Astrocyte of the hippocampus (primary cell): Measurements from ENCODE around the gene NTRK1.

Source experiments
- DNase-seq: peaks from one replicate; pipeline ENCODE4 v3.0.0; 2011; ENCODE audit warnings: low read depth, low spot score

NTRK1 gene

DNA sequence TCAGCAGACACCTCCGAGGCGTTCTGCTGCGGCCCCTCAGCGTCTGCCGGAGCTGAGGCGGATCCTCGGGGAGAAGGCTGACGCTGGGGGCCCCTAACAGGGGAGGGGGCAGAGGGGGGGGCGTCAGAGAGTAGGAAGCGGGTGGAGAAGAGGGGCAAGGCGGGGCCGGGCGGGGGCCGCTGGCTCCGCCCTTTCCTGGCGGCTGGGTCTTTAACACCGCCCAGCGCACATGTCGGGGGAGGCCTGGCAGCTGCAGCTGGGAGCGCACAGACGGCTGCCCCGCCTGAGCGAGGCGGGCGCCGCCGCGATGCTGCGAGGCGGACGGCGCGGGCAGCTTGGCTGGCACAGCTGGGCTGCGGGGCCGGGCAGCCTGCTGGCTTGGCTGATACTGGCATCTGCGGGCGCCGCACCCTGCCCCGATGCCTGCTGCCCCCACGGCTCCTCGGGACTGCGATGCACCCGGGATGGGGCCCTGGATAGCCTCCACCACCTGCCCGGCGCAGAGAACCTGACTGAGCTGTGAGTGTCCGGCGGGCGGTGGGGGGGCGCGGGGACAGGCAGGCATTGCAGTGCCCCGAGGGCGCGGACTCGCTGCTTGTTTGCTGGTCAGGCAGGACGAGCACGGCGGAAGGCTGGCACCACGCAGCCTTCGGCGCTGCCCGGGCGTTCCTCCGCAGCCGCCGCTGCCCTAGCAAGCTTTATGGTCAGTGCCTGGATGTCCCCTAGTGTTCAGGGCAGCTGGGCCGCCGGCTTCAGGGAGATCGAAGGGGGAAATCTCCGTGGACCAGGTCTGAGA is at the start of gene NTRK1:
NTRK1 (plus strand) TSS at position 238 of the 796 bp plus-strand sequence; CDS start at position 308, 70 bp downstream.
- DNase-seq: peak; percentile 49

DNA sequence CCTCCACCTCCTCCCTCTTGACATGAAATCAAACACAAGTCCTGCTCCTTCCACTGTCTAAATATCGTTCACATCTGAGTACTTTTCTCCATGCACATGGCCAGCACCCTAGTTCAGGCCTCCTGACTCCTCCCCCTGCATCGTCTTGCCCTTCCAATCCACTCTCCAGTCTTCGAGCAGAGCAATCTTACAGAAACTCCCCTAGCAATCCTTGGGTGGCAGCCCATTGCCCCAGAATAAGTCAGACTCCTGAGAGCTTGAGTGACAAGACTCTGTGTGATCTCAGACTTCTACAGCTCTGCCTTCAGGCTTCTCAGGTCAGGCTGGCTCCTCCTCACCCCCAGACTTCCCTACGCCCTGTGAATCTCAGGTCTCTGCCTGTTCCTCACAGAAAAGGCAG is 49.5 kb upstream of the NTRK1 start:
- DNase-seq: no peak

DNA sequence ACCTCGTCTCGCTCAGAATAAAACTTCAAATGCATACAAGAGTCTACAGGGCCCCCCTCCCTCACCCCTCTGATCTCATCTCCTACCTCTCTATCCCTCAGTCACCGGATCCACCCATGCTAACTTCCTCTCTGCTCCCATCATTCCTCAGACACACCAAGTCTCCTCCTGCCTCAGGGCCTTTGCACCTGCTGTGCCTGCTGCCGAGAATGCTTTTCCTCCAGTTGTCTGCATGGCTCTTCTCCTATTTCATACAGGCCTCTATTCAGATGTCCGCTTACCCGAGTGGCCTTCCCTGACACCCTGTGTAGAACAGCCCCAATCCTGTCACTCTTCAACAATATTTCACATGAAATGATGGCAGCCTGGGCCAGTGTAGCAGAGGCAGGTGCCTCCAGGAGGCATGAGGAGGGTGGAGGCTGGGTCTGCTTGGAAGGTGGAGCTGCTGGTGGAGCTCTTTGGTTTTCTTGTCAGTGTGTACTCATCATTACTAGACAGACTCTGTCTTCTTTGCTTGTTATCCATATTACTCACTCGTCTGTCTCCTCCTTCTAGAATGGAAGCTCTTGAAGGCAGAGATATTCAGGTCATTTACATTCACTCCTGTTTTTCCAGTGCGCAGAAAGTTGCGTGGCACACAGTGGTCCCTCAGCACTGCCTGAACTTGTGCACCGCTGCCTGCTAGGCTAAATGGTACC is 48.2 kb upstream of the NTRK1 start:
- DNase-seq: no peak

DNA sequence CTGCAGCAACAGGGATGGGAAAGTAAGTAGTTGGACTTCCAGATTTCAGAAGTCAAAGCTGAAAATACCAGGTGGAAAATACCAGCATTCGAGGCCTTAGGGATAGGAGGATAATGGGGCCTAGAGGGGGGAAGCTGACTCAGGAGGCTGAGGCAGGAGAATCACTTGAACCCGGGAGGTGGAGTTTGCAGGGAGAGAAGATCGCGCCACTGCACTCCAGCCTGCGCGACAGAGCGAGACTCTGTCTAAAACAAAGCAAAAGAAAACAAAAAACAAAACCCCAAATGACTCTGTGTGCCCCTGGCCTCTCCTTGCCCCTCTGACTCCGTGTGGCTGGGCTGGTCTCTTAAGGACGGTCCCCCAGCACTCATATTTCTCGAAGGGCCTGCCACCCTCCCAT is 47.4 kb upstream of the NTRK1 start:
- no peak for DNase-seq

DNA sequence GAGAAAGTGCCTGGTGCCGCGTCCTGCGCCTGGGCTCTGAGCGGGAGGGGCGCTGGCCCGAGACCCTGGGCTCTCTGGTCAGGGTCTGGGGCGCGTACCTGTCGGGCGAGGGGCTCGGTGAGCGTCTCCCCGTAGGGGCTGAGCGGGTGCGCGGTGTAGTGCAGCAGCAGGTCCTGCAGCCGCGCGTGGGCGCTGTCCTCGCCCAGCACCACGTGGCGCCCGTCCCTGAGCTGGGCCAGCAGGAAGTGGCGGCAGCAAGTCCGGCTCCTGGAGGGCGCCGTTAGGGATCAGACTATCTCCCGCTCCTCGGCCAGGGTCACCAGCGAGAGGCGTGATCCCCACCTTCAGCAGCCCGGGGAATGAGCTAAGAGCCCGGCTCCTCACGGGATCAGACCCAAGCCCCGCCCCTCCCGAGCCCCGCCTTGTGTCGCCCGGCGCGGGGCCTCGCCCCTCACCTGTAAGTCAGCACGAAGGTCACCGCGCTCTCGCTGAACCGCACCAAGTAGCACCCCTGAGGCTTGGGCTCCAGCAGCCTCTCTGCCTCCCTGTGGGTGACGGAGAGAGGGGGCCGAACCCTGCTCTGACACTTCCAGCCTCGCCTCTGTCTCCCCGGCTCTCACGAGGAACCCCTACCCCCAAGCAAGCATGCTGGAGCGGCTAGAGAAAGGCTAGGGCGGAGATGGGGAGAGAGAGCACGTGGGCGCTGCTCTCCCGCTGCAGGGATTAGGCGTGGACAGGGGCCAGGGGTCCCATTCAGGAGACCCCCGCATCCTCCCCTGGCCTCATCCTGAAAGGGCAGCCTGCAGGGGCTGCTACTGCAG is 46.7 kb upstream of the NTRK1 start:
- peak; percentile 75 for DNase-seq

DNA sequence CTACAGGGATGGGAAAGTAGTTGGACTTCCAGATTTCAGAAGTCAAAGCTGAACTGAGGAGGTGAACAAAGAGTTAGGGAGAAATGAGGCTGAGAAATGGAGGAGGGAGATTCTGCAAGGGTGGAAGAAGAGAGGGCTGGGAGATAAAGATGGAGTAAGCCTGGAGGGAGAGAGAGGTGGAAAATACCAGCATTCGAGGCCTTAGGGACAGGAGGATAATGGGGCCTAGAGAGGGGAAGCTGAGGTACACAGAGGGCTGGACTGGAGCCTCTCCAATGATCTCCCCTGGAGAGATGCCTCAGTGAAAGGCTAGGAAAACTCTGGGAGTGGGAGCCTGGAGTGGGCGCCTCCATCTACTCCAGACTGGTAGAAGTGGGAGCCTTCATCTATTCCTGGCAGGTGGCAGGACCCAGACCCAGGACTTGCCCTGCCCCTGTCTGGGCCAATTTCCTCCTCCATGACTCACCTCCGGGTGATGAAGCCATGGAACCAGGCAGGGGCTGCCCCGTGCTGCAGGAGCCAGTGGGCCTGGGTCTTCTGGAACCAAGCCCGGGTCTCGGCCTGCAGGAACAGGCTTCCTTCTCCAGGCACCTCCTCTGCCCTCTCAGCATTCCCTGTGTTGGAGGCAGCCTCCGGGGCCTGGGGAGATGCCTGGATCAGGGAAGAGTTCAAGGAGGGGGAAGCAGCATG is 45.9 kb upstream of the NTRK1 start:
- DNase-seq: no peak

DNA sequence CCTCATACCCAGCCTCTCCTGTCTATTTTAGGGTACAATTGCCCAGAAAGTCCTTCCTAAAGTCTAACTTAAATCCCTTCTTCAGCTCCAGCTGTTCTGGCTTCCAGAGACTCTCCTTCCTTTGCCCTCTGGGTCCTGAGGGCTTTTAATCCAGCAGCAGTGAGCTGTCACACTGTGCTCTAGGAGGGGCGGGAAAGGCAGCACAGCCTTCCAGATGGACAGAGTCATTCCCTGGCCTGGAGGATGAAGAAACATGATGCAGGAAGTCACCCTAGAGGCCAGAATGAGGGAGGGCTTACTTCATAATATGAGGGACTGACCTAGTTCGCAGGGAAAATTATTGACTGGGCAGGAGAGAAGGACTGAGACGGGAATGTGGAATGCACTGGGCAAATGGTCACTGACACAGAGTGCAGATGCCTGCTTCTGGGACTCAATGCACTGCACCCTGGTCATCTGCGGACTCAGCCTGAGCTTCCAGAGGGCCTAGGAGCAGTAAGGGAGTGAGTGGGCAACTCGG is 45.3 kb upstream of the NTRK1 start:
- no peak for DNase-seq

DNA sequence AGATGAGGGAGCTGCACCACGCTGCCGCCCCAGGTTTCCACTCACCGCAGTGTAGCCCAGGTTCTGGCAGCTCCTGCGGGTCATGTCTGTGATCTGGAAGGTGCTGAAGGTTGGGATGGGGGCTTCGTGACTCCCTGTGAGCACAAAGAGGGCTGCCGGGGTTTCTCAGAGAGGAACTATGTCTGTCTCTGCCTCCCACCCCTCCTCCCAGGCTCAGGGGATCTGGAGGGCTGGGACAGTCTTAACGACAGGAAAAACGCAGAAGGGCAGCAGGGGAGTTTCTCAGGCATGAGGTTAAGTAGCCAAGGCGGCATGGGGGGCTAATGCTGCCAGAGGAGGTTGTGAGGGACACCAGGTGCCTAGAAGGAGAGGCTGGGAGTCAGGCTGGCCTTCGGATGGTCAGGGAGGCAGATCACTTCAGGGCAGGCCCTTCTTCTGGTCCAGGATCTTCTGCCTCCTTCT is 44.7 kb upstream of the NTRK1 start:
- no peak for DNase-seq

DNA sequence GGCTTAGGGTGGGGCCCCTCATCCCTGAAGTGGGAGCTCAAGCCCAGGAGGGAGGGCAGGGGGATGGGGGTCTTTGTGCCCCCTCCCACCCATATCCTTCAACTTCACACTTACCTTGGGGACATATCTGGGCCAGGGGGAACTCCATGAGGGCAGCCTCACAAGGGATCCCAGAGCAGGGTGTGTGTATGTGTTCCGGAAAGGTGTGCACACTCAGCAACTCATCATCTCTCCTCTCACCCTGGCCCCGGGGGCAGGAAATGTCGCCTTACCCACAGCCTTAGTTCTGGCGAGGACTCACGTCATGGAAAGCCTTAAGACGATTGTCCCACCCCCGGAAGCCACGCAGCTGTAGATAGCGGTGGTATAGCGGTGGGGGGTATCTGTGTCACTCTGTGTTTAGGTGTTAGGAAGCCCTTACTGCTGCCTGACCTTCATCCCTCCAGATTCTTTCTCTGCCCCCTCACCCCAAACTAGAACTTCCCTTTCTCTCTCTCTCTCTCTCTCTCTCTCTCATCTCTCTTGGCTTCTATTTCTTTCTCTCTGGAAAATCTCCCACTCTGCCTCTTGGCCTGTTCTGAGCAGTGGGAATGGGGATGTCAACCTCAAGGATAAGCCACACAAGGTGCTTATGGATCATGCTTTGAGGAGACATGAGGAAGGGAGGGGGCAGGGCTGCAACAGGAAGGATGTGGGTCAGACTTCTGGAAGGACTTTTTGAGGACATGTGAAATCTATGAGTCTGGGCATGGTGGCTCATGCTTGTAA is 43.9 kb upstream of the NTRK1 start, which contains the start of gene SH2D2A:
SH2D2A (minus strand) TSS at position 288 of the 768 bp plus-strand sequence; CDS start at position 148, 140 bp downstream.
- no peak for DNase-seq

DNA sequence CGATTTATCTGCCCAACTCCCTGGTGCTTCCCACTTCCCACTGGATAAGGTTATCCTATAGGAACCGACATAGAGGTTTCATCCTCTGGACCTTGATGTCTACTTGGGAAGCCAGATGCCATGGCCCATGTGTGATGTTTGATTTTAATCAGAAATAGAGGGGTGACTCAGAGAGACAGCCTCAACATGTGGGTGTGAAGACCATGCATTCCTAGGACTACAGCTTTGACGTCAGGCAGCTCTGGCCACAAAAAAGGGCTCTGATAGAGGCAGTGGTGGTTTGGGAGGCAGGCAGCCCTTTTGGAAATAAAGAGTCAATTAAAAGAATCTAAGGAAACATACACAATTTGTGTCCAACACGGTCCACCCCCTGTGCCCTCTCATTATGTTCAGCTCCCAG is 38.9 kb upstream of the NTRK1 start:
- DNase-seq: peak; percentile 50

DNA sequence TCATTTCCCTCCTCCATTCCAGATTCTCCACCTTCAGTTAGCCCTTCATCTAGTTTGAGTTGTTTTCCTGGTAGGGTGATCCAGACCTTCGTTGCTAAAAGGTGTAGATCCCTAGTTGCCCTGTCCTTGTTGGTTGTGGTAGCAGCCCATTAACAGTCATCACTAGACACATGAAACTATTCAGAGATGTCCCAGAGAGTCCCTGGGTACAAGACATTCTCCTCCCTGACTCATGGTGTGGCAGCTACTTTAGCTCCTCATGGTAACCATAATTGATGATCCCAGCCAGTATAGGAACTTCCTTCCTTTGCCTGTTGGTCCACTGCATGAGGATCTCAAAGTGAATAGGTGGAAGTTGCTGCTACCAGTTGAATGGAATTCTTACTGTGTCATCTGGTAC is 38.0 kb upstream of the NTRK1 start:
- DNase-seq: no peak

DNA sequence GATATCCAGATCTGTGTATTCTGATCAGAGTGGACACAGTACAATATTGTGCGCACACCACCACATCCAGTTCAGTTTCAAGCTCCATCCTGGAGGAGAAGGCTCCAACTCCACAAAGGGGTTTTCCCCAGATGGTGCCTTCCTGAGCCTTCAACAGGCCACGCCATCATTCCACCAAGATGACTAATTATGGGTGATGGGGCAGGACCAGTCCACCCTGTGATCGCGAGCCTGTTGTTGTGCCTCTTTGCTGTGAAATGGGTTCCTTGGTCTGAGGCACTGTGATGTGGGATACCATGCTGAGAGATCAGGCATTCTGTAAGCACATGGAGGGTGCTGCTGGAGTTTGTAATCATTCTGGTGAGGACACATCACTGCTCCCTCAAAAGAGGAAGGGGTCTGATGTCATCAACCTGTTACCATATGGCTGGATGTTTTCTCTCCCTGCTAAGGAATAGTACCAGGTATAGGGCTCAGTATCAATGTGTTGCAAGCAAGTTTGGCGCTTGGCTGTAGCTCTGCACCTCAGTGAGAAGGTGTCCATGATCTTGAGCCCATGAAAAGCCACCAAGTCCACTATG is 37.4 kb upstream of the NTRK1 start:
- DNase-seq: no peak

DNA sequence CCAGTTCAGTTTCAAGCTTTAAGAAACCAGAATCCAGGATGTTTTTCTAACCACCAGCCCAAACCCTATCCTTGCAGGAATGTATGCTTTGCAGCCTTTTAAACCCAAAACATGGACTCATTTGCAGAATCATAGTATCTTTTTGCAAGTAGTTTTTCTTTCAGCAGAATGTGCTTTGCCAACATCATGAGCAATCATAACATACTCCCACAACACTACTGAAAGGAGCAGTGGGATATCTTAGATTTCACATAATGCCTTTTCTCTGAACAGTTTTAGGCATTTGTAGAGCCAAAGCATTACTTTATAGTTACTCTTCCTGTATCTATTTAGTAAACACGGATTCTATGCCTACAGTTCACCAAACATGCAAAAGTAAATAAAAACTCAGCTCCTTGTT is 34.0 kb upstream of the NTRK1 start:
- DNase-seq: no peak

DNA sequence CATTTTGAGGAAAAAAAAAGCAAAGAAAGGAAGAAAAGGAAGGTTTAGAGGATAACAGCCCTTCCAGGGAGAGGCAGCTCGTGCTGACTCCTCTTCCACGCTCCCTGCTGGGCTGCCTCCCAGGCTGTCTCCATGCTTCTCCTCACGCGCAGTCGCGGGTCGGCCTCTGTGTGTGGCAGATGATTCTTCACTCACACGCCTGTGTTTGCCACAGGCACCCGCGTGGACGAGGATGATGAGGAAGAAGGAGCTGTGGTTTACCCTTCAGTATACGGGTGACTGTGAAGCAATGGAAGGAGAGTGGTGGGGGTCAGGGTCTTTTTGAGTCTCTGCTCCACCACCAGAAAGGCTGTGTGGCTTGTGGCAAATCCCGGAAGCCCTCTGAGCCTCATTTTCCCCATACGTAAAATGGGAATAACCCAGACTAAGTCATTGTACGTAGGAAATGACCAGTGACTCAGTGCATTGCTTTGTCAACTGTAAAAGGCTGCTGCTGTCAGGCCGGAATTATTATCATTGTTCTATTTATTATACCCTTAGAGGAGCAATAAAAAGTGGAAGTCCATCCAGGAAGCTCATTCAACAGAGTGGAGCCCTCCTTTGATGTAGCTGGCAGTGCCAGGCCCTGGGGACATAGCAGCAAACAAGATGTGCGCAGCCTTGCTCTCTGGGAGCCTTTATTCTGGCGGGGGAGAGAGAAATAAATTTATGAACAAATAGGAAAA is 32.1 kb upstream of the NTRK1 start:
- no peak for DNase-seq

DNA sequence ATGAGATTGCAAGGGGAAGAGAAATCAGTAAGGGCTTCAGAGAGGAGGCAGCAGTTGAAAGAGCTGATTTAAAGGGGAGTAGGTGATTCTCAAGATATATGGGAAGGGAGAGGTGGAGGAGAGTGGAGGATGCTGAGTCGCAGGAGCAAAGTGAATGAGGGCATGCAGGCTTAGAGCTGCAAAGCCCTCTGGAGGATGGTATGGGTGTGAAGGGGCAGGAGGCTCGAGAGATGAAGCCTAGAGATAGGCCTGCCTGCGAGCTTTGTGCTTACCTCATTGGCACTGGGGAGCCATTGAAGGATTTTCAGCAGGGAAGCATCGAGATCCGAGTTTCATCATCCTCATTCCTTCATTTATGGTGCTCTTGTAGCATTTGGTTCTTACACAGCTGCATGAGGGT is 28.2 kb upstream of the NTRK1 start:
- no peak for DNase-seq

DNA sequence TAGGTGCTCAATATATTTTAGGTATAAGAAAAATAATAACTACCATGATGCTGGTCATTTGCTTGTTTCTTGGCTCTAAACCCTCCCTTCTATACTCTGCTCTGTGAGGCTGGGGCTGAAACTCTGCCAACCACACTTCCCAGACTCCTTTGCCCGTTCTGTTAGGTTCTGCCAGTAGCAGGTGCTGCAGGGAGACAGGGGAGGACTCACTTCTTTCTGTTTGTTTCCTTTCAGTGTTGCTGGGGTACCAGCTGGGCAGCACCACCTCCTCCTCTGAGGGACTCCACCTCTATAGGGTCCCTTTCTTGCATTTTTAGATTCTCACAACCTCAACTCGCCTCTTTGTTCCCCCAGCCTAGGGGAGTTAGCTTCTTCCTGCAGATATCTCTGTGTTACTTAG is 27.1 kb upstream of the NTRK1 start:
- DNase-seq: no peak

DNA sequence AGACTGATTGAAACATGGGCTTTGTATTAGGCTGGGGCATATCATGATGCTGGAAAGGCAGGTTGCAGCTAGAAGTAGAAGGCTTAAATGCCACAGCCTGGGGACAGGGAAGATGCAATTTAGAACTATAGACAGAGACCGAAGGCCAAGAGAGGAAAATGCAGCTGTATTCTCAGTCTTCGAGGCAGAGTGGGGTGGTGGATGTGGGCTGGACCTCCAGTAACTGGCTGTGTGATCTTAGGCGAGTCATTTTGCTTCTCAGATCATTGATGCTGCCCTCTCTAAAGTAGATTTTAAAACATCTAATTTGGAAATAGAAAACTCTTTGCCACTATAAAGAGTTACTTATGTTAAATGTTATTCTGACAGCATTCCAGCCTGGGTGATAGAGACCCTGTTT is 26.3 kb upstream of the NTRK1 start:
- no peak for DNase-seq

DNA sequence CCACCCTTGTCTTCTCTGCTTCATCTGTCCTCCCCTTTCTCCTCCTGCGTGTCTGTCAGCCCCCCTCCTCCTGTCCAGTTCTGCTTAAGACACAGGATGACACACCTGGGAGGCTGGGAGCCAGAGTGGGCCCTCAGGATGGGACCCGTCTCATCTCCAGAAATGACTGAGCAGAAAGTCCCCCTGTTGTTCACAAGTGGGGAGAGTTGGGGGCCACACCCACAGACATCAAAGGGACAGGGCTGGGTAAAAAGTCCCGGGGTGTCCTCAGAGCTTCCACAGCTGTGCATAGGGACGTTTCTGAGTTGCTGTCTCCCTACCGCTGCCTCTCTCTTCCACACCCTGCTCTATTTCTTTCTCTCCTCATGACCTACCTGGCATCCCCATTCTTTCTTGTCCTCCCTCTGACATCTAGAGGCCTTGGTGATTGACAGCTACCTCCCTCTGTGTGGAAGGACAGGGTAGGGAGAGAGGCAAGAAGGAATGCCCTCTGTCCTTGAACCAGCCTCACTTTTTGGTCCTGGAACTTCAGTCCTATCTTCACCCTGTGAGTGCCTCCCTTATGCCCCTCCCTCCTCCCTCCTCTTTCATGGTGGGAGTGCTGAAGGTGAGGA is 24.5 kb upstream of the NTRK1 start:
- no peak for DNase-seq

DNA sequence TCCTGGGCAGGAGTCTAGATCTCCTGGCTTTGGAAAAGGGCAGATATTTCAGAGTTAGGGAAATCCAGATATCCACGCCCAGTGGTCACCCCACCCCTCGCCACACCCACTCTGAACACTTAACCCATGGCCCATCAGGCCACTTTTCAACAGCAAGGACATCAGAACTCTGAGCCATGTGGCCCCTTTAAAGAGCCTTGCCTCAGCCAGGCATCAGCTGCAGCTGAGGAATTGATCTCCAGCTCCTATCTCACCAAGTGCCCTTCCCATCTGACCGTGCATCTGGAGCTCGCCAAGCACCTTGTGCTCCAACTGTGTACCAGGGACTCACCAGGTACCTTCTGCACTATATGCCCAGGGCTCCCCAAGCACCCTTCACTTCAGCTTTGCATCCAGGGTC is 23.8 kb upstream of the NTRK1 start:
- no peak for DNase-seq
